Aorta (tissue), 5 donors: ENCODE results near the gene TMPRSS7. TPM values are rescaled to one million over a fixed set of nuclear protein-coding genes. Genes with fewer than 3 reads are reported as not detected.

ENCODE experiments used
- ATAC-seq: fragments of 200-7000 bp; cut with Tn5 transposase; one replicate; pipeline ENCODE4 v1.9.1; 2022; ENCODE audit warnings: moderate library complexity; ENCODE audit not compliant: low FRiP score
- DNase-seq, 2 donors: peaks; one replicate each; pipeline ENCODE4 v3.0.0-alpha.2; 2020
- H3K27ac ChIP-seq, 2 donors: one replicate each; pipeline ENCODE4 v1.5.1; 2013; ENCODE audit warnings: low read length in 2 of 2, mild to moderate bottlenecking in 2 of 2, moderate library complexity in 2 of 2, control low read depth in 1 of 2, inconsistent platforms in 1 of 2, low read depth in 1 of 2
- H3K27me3 ChIP-seq, 2 donors: one replicate each; pipeline ENCODE4 v1.6.1; 2013; ENCODE audit warnings: control low read depth in 1 of 2, low read length in 1 of 2, mild to moderate bottlenecking in 1 of 2, moderate library complexity in 1 of 2; ENCODE audit not compliant: insufficient read depth in 2 of 2, control insufficient read depth in 1 of 2
- H3K36me3 ChIP-seq, 2 donors: one replicate each; pipeline ENCODE4 v1.6.1; 2013; ENCODE audit warnings: control low read depth in 1 of 2, low read length in 1 of 2, mild to moderate bottlenecking in 1 of 2; ENCODE audit not compliant: insufficient read depth in 2 of 2, control insufficient read depth in 1 of 2
- H3K4me1 ChIP-seq, 2 donors: one replicate each; pipeline ENCODE4 v1.6.1; 2013; ENCODE audit warnings: low read length in 2 of 2, control low read depth in 1 of 2, mild to moderate bottlenecking in 1 of 2, moderate library complexity in 1 of 2; ENCODE audit not compliant: insufficient read depth in 2 of 2, control insufficient read depth in 1 of 2
- H3K4me3 ChIP-seq, 2 donors: one replicate each; pipeline ENCODE4 v1.5.1; 2013; ENCODE audit warnings: low read length in 2 of 2, control low read depth in 1 of 2, mild to moderate bottlenecking in 1 of 2
- H3K9me3 ChIP-seq: one replicate; pipeline ENCODE4 v1.6.1; 2013; ENCODE audit warnings: mild to moderate bottlenecking, low read length; ENCODE audit not compliant: control insufficient read depth
- WGBS, 2 donors: extraction: QIAGEN DNeasy Blood & Tissue Kit; methylation state at CpG; one replicate each; pipeline ENCODE4 v1.1.7; 2013; 5-methylcytosine and 5-hydroxymethylcytosine counted together
- intact Hi-C, 2 donors: fragments of 100-400 bp; cut with DNase I; formaldehyde crosslinking; loops; one replicate each; pipeline versions ENCODE4 v1.14.2 to v1.15.0; 2022
- polyA plus RNA-seq, 2 donors: library from polyadenylated mRNA; stranded (reverse); fragments of 200-250 nt; gene quantifications; one replicate each; pipeline ENCODE4 v1.2.3, GENCODE V29; 2013
- total RNA-seq, 2 donors: library from RNA; stranded (reverse); fragmentation: NEBNext Ultra II Directional; extraction: Animal tissue kit (Norgen Biotek cat#: 25700); gene quantifications; one replicate each; pipeline ENCODE4 v1.2.1, GENCODE V29; 2021
- donor health status: healthy with polysubstance abuse.
- donor health status: Bipolar disorder and iron deficiency.
- donor health status: DM: no; HTN: no; CAD: no.
- donor health status: DM: no; HTN: no; CAD: no.
- donor health status: DM: yes; HTN: yes; CAD: no.

TMPRSS7 gene
- total and polyA plus RNA-seq, 4 donors = not detected

- Histone ChIP-seq H3K4me1 (no peaks in the 10 kb centered on the region), H3K4me3 (no peak overlapping the region), H3K27ac (no peak overlapping the region), H3K36me3 (peaks cover 2 to 5% of the 10 kb centered on the region in 2 donors), H3K27me3 (no peaks in the 10 kb centered on the region), H3K9me3 (no peaks in the 10 kb centered on the region)
- intact Hi-C loops = no loop called here
- WGBS, 2 donors = 74 to 76% methylated on average over 5 of the region's 5 CpGs
- no peak for ATAC-seq
- no peak for DNase-seq
Observed at GRCh38 chr3:112124907-112125607, 90.5 kb downstream of the TMPRSS7 start.

DNA sequence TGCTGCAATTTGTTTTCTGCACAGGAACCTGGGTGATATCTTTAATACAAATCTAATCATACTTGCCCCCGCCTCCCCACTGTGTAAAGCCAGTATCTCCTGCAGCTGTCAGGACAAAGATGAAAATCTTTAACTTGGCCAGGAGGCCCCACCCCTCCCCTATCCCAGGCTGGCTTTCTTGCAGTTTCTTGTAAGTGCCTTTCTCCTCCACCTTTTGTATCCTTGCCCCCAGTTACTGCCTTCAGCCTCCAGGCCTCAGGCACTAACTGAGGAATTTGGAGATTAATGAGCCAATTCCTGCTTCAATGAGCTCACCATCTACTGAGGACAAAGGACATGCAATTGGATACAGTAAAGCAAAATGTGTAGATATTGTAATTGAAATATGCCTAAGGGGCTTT, 92.0 kb downstream of the TMPRSS7 start:
- ATAC-seq (no peak), DNase-seq (no peak)
- Histone ChIP-seq H3K4me3 (no peak overlapping the region), H3K27me3 (no peaks in the 10 kb centered on the region), H3K36me3 (peaks cover 2 to 8% of the 10 kb centered on the region in 2 donors), H3K27ac (no peak overlapping the region), H3K9me3 (no peaks in the 10 kb centered on the region), H3K4me1 (no peaks in the 10 kb centered on the region)
- intact Hi-C loops = no loop called here
- WGBS, 2 donors = 60 to 71% methylated on average over 1 of the region's 1 CpG

DNA sequence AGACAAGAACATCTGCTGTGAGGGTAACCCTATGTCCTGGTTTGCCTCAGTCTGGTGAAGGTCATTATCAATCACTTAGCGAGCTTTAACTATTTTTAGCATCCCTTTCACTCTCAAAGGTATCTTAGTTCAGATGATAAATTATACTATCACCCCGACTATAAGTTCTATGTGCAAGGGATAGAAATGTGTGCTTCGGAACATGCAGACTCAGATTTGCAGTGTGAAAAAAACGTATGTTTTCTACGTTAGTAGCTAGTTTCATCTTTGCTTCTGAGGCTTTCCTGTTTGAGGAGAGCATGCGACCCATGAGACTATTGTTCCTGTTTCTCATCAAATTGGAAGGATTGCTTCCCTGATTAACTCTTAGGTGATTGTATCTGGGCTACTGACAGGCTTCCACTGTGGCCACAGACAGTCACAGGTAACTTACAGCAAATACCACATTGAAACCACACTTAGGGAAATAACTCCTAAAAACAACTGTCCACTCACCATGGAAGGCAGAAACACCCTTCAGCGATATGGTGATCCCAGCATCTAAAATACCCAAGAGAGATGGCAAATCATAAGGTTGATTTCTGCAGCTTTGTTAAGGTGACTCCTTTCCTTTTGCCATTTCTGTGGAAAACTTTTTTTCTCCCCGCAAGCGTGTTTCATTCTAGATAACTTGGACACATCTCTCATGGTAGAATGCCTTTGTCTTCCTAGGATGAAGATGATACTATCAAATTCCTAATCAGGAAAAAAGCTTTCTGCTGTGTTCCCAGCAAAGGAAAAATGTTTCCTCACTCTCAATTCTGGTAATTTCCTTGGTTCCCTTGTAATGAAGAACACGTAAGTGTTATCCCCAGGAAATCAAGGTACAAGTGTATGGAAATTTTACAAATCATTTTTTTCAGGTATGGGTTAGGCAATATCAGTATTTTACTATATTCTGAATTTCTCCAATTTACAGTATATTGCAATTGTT, 93.3 kb downstream of the TMPRSS7 start:
- Histone ChIP-seq H3K4me1 (no peaks in the 10 kb centered on the region), H3K4me3 (no peak overlapping the region), H3K9me3 (no peaks in the 10 kb centered on the region), H3K27me3 (no peaks in the 10 kb centered on the region), H3K27ac (no peak overlapping the region), H3K36me3 (peaks cover 2 to 8% of the 10 kb centered on the region in 2 donors)
- no peak for ATAC-seq
- intact Hi-C loops = no loop called here
- no peak for DNase-seq
- WGBS, 2 donors = 82 to 84% methylated on average over 10 of the region's 10 CpGs

GRCh38 chr3:112128843-112129727, 94.5 kb downstream of the TMPRSS7 start:
- peaks cover 2 to 8% of the 10 kb centered on the region in 2 donors for H3K36me3 ChIP-seq
- H3K27me3 ChIP-seq = no peaks in the 10 kb centered on the region
- no peak overlapping the region for H3K4me3 ChIP-seq
- no peak for ATAC-seq
- WGBS, 2 donors = 82 to 83% methylated on average over 7 of the region's 7 CpGs
- DNase-seq = no peak
- H3K4me1 ChIP-seq = no peaks in the 10 kb centered on the region
- intact Hi-C loops = no loop called here
- H3K27ac ChIP-seq = no peak overlapping the region
- no peaks in the 10 kb centered on the region for H3K9me3 ChIP-seq

- H3K4me3 ChIP-seq = no peak overlapping the region
- H3K27me3 ChIP-seq = no peaks in the 10 kb centered on the region
- WGBS, 2 donors = 92 to 93% methylated on average over 4 of the region's 4 CpGs
- DNase-seq (no peak), ATAC-seq (no peak)
- peaks cover 2 to 8% of the 10 kb centered on the region in 2 donors for H3K36me3 ChIP-seq
- intact Hi-C loops = no loop called here
- H3K4me1 ChIP-seq = no peaks in the 10 kb centered on the region
- H3K9me3 ChIP-seq = no peaks in the 10 kb centered on the region
- H3K27ac ChIP-seq = no peak overlapping the region
Observed at GRCh38 chr3:112129925-112130637, 95.5 kb downstream of the TMPRSS7 start.

DNA sequence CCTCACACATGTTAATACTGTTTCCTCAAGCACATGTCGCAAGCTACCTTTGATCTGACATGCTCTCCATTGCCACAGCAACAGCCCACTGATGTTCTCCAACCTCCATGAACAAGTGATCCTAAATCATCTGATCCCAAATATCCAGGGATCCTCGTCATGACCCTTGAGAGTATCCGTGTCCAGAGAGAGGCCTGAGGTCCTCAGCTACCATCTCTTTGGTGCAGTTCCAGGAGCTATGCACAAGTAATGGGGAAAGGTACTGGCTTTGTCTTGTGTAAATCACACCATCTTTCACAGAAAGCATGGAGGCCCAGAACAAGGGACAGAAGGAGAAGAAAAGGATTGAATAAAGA, 96.1 kb downstream of the TMPRSS7 start:
- Histone ChIP-seq H3K4me3 (no peak overlapping the region), H3K9me3 (no peaks in the 10 kb centered on the region), H3K27me3 (no peaks in the 10 kb centered on the region), H3K4me1 (no peaks in the 10 kb centered on the region), H3K27ac (no peak overlapping the region), H3K36me3 (peaks cover 2 to 8% of the 10 kb centered on the region in 2 donors)
- ATAC-seq (no peak), DNase-seq (no peak)
- 90 to 93% methylated on average over 3 of the region's 3 CpGs for WGBS, 2 donors
- intact Hi-C loops = no loop called here
